Stimulated activated CD4-positive, alpha-beta T cell treated with anti-CD3 and anti-CD28 coated beads, TNF-alpha, amount 100 ng/mL, for 24 hours (primary cell): ENCODE measurements around the gene ATG4C.
"Not testable (repeated sequence)": the region's sequence is repeated elsewhere in the genome, so short reads cannot be mapped to it uniquely, and the experiment has no call there.

Experiments used
- DNase-seq, 3 experiments: peaks; one replicate each; pipeline ENCODE4 v3.0.0-alpha.2; 2020; ENCODE audit warnings: low read depth in 3 of 3

Gene ATG4C

GRCh38 chr1:62774971-62775595 is 8.8 kb upstream of the ATG4C start:
- no peak for DNase-seq

GRCh38 chr1:62778208-62778607 is 5.7 kb upstream of the ATG4C start:
- no peak for DNase-seq

- DNase-seq = no peak
Observed at GRCh38 chr1:62781841-62782543, 1.9 kb upstream of the ATG4C start.

- DNase-seq = not testable (repeated sequence)
Observed at GRCh38 chr1:62782544-62783212, 1.3 kb upstream of the ATG4C start.

- DNase-seq = no peak
Observed at GRCh38 chr1:62784509-62785365, 805 bp downstream of the ATG4C start.

GRCh38 chr1:62790716-62791115 is 6.8 kb downstream of the ATG4C start:
- DNase-seq = no peak

GRCh38 chr1:62794053-62794452 is 10.1 kb downstream of the ATG4C start:
- DNase-seq = no peak

- no peak for DNase-seq
Observed at GRCh38 chr1:62796221-62796620, 12.3 kb downstream of the ATG4C start.

GRCh38 chr1:62799688-62800087 is 15.8 kb downstream of the ATG4C start:
- no peak for DNase-seq

GRCh38 chr1:62800281-62800680 is 16.3 kb downstream of the ATG4C start:
- no peak for DNase-seq

GRCh38 chr1:62800825-62801306 is 16.9 kb downstream of the ATG4C start:
- DNase-seq = no peak

- DNase-seq = no peak
Observed at GRCh38 chr1:62809788-62810187, 25.9 kb downstream of the ATG4C start.

GRCh38 chr1:62810420-62811274 is 26.7 kb downstream of the ATG4C start:
- no peak for DNase-seq

GRCh38 chr1:62823556-62823955 is 39.6 kb downstream of the ATG4C start:
- DNase-seq = no peak

GRCh38 chr1:62826901-62827300 is 43.0 kb downstream of the ATG4C start:
- no peak for DNase-seq

- DNase-seq = not testable (repeated sequence)
Observed at GRCh38 chr1:62827786-62828185, 43.9 kb downstream of the ATG4C start.

GRCh38 chr1:62832276-62832675 is 48.3 kb downstream of the ATG4C start:
- DNase-seq = no peak

GRCh38 chr1:62833529-62833928 is 49.6 kb downstream of the ATG4C start:
- no peak for DNase-seq

GRCh38 chr1:62834400-62834961 is 50.5 kb downstream of the ATG4C start:
- no peak for DNase-seq

GRCh38 chr1:62836856-62837540 is 53.1 kb downstream of the ATG4C start:
- no peak for DNase-seq
